ENCODE measurements around the gene RYR1.

DNA sequence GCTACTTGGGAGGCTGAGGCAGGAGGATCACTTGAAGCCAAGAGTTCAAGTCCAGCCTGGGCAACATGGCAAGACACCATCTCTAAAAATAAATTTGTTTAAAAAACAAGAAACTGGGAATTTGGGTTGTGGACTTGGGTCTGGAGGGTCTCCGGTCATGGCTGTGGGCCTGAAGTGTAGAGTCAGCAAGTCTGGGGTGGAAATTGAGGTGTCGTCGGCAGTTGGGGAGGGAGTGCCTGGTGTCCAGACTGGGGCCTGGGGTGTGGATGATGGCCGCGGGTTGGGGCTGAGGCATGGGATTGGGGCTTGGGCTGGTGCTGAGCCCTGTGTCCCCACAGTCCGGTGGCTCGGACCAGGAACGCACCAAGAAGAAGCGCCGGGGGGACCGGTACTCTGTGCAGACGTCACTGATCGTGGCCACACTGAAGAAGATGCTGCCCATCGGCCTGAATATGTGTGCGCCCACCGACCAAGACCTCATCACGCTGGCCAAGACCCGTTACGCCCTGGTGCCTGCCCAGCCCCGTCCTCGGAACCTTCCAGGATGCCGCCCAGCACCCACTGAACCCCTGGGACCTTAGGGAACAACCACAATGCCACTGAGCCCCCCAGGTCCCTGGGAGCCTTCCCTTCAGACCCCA lies 91.6 kb downstream of the RYR1 start:
- TF ChIP-seq, protein P1, sequence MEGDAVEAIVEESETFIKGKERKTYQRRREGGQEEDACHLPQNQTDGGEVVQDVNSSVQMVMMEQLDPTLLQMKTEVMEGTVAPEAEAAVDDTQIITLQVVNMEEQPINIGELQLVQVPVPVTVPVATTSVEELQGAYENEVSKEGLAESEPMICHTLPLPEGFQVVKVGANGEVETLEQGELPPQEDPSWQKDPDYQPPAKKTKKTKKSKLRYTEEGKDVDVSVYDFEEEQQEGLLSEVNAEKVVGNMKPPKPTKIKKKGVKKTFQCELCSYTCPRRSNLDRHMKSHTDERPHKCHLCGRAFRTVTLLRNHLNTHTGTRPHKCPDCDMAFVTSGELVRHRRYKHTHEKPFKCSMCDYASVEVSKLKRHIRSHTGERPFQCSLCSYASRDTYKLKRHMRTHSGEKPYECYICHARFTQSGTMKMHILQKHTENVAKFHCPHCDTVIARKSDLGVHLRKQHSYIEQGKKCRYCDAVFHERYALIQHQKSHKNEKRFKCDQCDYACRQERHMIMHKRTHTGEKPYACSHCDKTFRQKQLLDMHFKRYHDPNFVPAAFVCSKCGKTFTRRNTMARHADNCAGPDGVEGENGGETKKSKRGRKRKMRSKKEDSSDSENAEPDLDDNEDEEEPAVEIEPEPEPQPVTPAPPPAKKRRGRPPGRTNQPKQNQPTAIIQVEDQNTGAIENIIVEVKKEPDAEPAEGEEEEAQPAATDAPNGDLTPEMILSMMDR (IDR thresholded peaks at IDR 0.05) = no peak
- TF ChIP-seq POLR2AphosphoS5 (IDR thresholded peaks at IDR 0.05) = no peak

Measured in transverse colon (tissue), 4 donors.